Hepatocyte (in vitro differentiated cells): Measurements from ENCODE around the gene ZNF862.

Experiments
- CTCF ChIP-seq: fragments of 200-600 bp; sonication (generic); IDR thresholded peaks from 2 replicates; pipeline ENCODE4 v1.5.1; 2016; ENCODE audit warnings: antibody characterized with exemption, mild to moderate bottlenecking; ENCODE audit not compliant: poor library complexity
- EZH2 ChIP-seq: fragments of 200-600 bp; sonication (generic); IDR thresholded peaks from 2 replicates; pipeline ENCODE4 v1.6.1; 2016; ENCODE audit warnings: antibody characterized with exemption, mild to moderate bottlenecking, borderline replicate concordance
- EZH2phosphoT487 ChIP-seq: fragments of 200-600 bp; sonication (generic); IDR thresholded peaks from one replicate; pipeline ENCODE4 v1.6.1; 2018; ENCODE audit warnings: antibody characterized with exemption, mild to moderate bottlenecking, low read depth, moderate library complexity; ENCODE audit not compliant: unreplicated experiment, severe bottlenecking

- TF ChIP-seq CTCF (no peak), EZH2 (no peak), EZH2phosphoT487 (no peak)
Observed at GRCh38 chr7:149873970-149874643, 35.9 kb downstream of the ZNF862 start.
